ENCODE results near the gene ADAM17. TPM values are rescaled to one million over a fixed set of nuclear protein-coding genes. Genes with fewer than 3 reads are reported as not detected.

The ADAM17 gene
- total RNA-seq, 2 experiments from 2014 or later, result 50.5 to 83.3 TPM

- ChIA-PET CTCF (ENCODE audit: unreplicated experiment) (no interaction called here), POLR2A (no interaction called here)
- no TSS peak for BruUV-seq (replicated peaks)
- no peak overlapping the region for H3K4me2 ChIP-seq (ENCODE audit: low read length)
- DNase-seq (ENCODE audit: low spot score), result no peak
- no peaks in the 10 kb centered on the region for H3K9me3 ChIP-seq (ENCODE audit: low read length)
- H4K20me1 ChIP-seq (ENCODE audit: insufficient read depth, low read length), result no peaks in the 10 kb centered on the region
- intact Hi-C loops (cut with micrococcal nuclease; ENCODE audit: unreplicated experiment), result no loop called here
- no peak overlapping the region for H2AFZ ChIP-seq (ENCODE audit: low read length)
- no peak overlapping the region for H3K27ac ChIP-seq (ENCODE audit: low read depth, low read length, poor library complexity, severe bottlenecking)
- H3K4me1 ChIP-seq (ENCODE audit: insufficient read depth, low read length, poor library complexity, severe bottlenecking), result no peaks in the 10 kb centered on the region
- TF ChIP-seq EZH2phosphoT487 (IDR thresholded peaks at IDR 0.05; ENCODE audit: borderline replicate concordance, low read depth, low read length) (no peak), CTCF (conservative IDR thresholded peaks at IDR 0.05; ENCODE audit: low read length) (no peak)
- no peak overlapping the region for H3K4me3 ChIP-seq (ENCODE audit: low read depth, low read length, poor library complexity, severe bottlenecking)
- H3K9me2 ChIP-seq (ENCODE audit: insufficient read depth, low read length), result no peaks in the 10 kb centered on the region
- peaks cover 75% of the 10 kb centered on the region for H3K36me3 ChIP-seq (ENCODE audit: insufficient read depth, low read length)
- H3K79me2 ChIP-seq (ENCODE audit: insufficient read depth, low read depth, low read length), result no peaks in the 10 kb centered on the region
These were observed 104.4 kb downstream of the ADAM17 start for GRCh38 chr2:9451231-9451630.

GRCh38 chr2:9445089-9445488 is 110.5 kb downstream of the ADAM17 start:
- no peaks in the 10 kb centered on the region for H3K4me1 ChIP-seq (ENCODE audit: insufficient read depth, low read length, poor library complexity, severe bottlenecking)
- H3K36me3 ChIP-seq (ENCODE audit: insufficient read depth, low read length), result peaks cover 84% of the 10 kb centered on the region
- no peak overlapping the region for H3K4me3 ChIP-seq (ENCODE audit: low read depth, low read length, poor library complexity, severe bottlenecking)
- no TSS peak for BruUV-seq (replicated peaks)
- intact Hi-C loops (cut with micrococcal nuclease; ENCODE audit: unreplicated experiment), result no loop called here
- no peaks in the 10 kb centered on the region for H3K9me3 ChIP-seq (ENCODE audit: low read length)
- H4K20me1 ChIP-seq (ENCODE audit: insufficient read depth, low read length), result no peaks in the 10 kb centered on the region
- H3K27ac ChIP-seq (ENCODE audit: low read depth, low read length, poor library complexity, severe bottlenecking), result no peak overlapping the region
- H3K9me2 ChIP-seq (ENCODE audit: insufficient read depth, low read length), result no peaks in the 10 kb centered on the region
- H3K4me2 ChIP-seq (ENCODE audit: low read length), result no peak overlapping the region
- no peak overlapping the region for H2AFZ ChIP-seq (ENCODE audit: low read length)
- no peak for TF ChIP-seq EZH2phosphoT487 (IDR thresholded peaks at IDR 0.05; ENCODE audit: borderline replicate concordance, low read depth, low read length)
- no peak for TF ChIP-seq CTCF (conservative IDR thresholded peaks at IDR 0.05; ENCODE audit: low read length)
- no peak for DNase-seq (ENCODE audit: low spot score)
- H3K79me2 ChIP-seq (ENCODE audit: insufficient read depth, low read depth, low read length), result no peaks in the 10 kb centered on the region
- ChIA-PET POLR2A (no interaction called here), CTCF (ENCODE audit: unreplicated experiment) (no interaction called here)

- no peak for DNase-seq (ENCODE audit: low spot score)
- TF ChIP-seq EZH2phosphoT487 (IDR thresholded peaks at IDR 0.05; ENCODE audit: borderline replicate concordance, low read depth, low read length) (no peak), CTCF (conservative IDR thresholded peaks at IDR 0.05; ENCODE audit: low read length) (no peak)
- H3K9me3 ChIP-seq (ENCODE audit: low read length), result no peaks in the 10 kb centered on the region
- H3K36me3 ChIP-seq (ENCODE audit: insufficient read depth, low read length), result peaks cover 88% of the 10 kb centered on the region
- no peaks in the 10 kb centered on the region for H3K79me2 ChIP-seq (ENCODE audit: insufficient read depth, low read depth, low read length)
- no peaks in the 10 kb centered on the region for H3K9me2 ChIP-seq (ENCODE audit: insufficient read depth, low read length)
- POLR2A ChIA-PET, result no interaction called here
- H3K4me3 ChIP-seq (ENCODE audit: low read depth, low read length, poor library complexity, severe bottlenecking), result no peak overlapping the region
- H4K20me1 ChIP-seq (ENCODE audit: insufficient read depth, low read length), result no peaks in the 10 kb centered on the region
- H3K4me2 ChIP-seq (ENCODE audit: low read length), result no peak overlapping the region
- H3K27ac ChIP-seq (ENCODE audit: low read depth, low read length, poor library complexity, severe bottlenecking), result no peak overlapping the region
- CTCF ChIA-PET (ENCODE audit: unreplicated experiment), result no interaction called here
- intact Hi-C loops (cut with micrococcal nuclease; ENCODE audit: unreplicated experiment), result no loop called here
- no peak overlapping the region for H2AFZ ChIP-seq (ENCODE audit: low read length)
- H3K4me1 ChIP-seq (ENCODE audit: insufficient read depth, low read length, poor library complexity, severe bottlenecking), result no peaks in the 10 kb centered on the region
- no TSS peak for BruUV-seq (replicated peaks)
These were observed 112.1 kb downstream of the ADAM17 start for GRCh38 chr2:9443526-9443925.

All from OCI-LY7 (cell line).